DND-41 (cell line): ENCODE measurements around the gene GPR176.

Experiments used
- EZH2 ChIP-seq: IDR thresholded peaks from 3 replicates; pipeline ENCODE4 v1.6.1; 2012; ENCODE audit warnings: borderline replicate concordance, low read depth, mild to moderate bottlenecking, moderate library complexity, low read length, inconsistent platforms; ENCODE audit not compliant: severe bottlenecking
- TF ChIP-seq, protein P1 (sequence below): IDR thresholded peaks from 2 replicates; pipeline ENCODE4 v1.5.1; 2012; ENCODE audit warnings: borderline replicate concordance, low read length, moderate library complexity, mild to moderate bottlenecking; ENCODE audit not compliant: poor library complexity, severe bottlenecking; ENCODE audit errors: extremely low read depth

DNA sequence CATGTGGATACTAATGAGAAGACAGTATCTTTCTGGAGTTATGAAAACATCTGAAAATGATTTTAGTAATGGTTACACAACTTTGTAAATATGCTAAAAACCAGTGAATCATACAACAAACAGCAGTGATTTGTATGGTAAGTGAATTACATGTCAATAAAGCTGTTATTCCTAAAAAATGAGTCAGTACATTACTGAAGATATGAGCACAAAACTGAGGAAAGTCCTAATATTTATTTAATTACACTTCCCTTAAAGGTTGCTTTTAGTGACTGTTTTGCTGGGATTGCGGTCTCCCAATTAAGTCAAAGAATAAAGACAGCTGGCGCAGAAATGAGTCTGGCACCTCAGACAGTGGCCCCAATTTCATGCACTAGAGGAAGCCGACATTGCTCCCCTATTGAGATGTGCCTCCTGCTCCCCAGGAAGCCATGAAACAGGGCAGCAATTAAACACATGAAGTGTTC, 86.5 kb downstream of the GPR176 start:
- TF ChIP-seq, protein P1, sequence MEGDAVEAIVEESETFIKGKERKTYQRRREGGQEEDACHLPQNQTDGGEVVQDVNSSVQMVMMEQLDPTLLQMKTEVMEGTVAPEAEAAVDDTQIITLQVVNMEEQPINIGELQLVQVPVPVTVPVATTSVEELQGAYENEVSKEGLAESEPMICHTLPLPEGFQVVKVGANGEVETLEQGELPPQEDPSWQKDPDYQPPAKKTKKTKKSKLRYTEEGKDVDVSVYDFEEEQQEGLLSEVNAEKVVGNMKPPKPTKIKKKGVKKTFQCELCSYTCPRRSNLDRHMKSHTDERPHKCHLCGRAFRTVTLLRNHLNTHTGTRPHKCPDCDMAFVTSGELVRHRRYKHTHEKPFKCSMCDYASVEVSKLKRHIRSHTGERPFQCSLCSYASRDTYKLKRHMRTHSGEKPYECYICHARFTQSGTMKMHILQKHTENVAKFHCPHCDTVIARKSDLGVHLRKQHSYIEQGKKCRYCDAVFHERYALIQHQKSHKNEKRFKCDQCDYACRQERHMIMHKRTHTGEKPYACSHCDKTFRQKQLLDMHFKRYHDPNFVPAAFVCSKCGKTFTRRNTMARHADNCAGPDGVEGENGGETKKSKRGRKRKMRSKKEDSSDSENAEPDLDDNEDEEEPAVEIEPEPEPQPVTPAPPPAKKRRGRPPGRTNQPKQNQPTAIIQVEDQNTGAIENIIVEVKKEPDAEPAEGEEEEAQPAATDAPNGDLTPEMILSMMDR, result no peak
- TF ChIP-seq EZH2, result no peak
